SK-N-SH treated with all-trans-retinoic acid at 6 μM for 48 hours (cell line): ENCODE measurements around the gene PSME1.

Experiments used
- BACH2 ChIP-seq: fragments of 250-450 bp; sonication (Bioruptor Pico); IDR thresholded peaks from 2 replicates; pipeline ENCODE4 v1.9.0; 2021; ENCODE audit warnings: mild to moderate bottlenecking, borderline replicate concordance
- CREB5 ChIP-seq: fragments of 250-450 bp; sonication (Bioruptor Pico); IDR thresholded peaks from 2 replicates; pipeline ENCODE4 v1.5.1; 2020; ENCODE audit warnings: low read depth, mild to moderate bottlenecking, moderate library complexity
- CSRNP3 ChIP-seq: fragments of 250-450 bp; sonication (Bioruptor Pico); IDR thresholded peaks from 2 replicates; pipeline ENCODE4 v1.5.1; 2021; ENCODE audit warnings: mild to moderate bottlenecking, moderate library complexity
- ESRRG ChIP-seq: fragments of 250-450 bp; sonication (Bioruptor Pico); IDR thresholded peaks from 2 replicates; pipeline ENCODE4 v1.6.1; 2021; ENCODE audit warnings: mild to moderate bottlenecking
- ISL1 ChIP-seq: fragments of 250-450 bp; sonication (Bioruptor Pico); IDR thresholded peaks from 2 replicates; pipeline ENCODE4 v2.1.2; 2022; ENCODE audit warnings: mild to moderate bottlenecking, moderate library complexity
- OSR1 ChIP-seq: fragments of 250-450 bp; sonication (Bioruptor Pico); IDR thresholded peaks from 2 replicates; pipeline ENCODE4 v1.8.0; 2022; ENCODE audit warnings: moderate library complexity, mild to moderate bottlenecking, inconsistent platforms
- PATZ1 ChIP-seq: fragments of 250-450 bp; sonication (Bioruptor Pico); IDR thresholded peaks from 2 replicates; pipeline ENCODE4 v1.8.0; 2020; ENCODE audit warnings: mild to moderate bottlenecking, moderate library complexity, borderline replicate concordance
- POU6F1 ChIP-seq: fragments of 250-450 bp; sonication (Bioruptor Pico); IDR thresholded peaks from 2 replicates; pipeline ENCODE4 v1.8.0; 2021; ENCODE audit warnings: low read depth, mild to moderate bottlenecking, moderate library complexity, borderline replicate concordance
- RARB ChIP-seq: fragments of 250-450 bp; sonication (Bioruptor Pico); IDR thresholded peaks from 2 replicates; pipeline ENCODE4 v1.8.0; 2021; ENCODE audit warnings: mild to moderate bottlenecking, moderate library complexity
- SNAI2 ChIP-seq: fragments of 250-450 bp; sonication (Bioruptor Pico); IDR thresholded peaks from 2 replicates; pipeline ENCODE4 v1.5.0; 2020; ENCODE audit warnings: mild to moderate bottlenecking, moderate library complexity
- TSHZ2 ChIP-seq: fragments of 250-450 bp; sonication (Bioruptor Pico); IDR thresholded peaks from 2 replicates; pipeline ENCODE4 v1.5.0; 2020; ENCODE audit warnings: mild to moderate bottlenecking, moderate library complexity
- ZC3H10 ChIP-seq: fragments of 250-450 bp; sonication (Bioruptor Pico); IDR thresholded peaks from 2 replicates; pipeline ENCODE4 v1.5.1; 2021; ENCODE audit warnings: mild to moderate bottlenecking, moderate library complexity
- ZFP3 ChIP-seq: fragments of 250-450 bp; sonication (Bioruptor Pico); IDR thresholded peaks from 2 replicates; pipeline ENCODE4 v1.5.0; 2020; ENCODE audit warnings: mild to moderate bottlenecking, moderate library complexity
- ZFP30 ChIP-seq: fragments of 450-650 bp; formaldehyde crosslinking; IDR thresholded peaks from 2 replicates; pipeline ENCODE4 v1.5.0; 2022; ENCODE audit warnings: mild to moderate bottlenecking, moderate library complexity

GRCh38 chr14:24095271-24096068, 40.5 kb upstream of the PSME1 start:
- no peak for TF ChIP-seq POU6F1 (CRISPR knock-in tag)
- no peak for TF ChIP-seq PATZ1 (CRISPR knock-in tag)
- no peak for TF ChIP-seq ZFP3 (CRISPR knock-in tag)
- no peak for TF ChIP-seq TSHZ2 (CRISPR knock-in tag)
- no peak for TF ChIP-seq SNAI2 (CRISPR knock-in tag)
- no peak for TF ChIP-seq OSR1 (CRISPR knock-in tag)
- no peak for TF ChIP-seq RARB (CRISPR knock-in tag)
- no peak for TF ChIP-seq BACH2 (CRISPR knock-in tag)
- TF ChIP-seq CSRNP3 (CRISPR knock-in tag), result no peak
- TF ChIP-seq ESRRG (CRISPR knock-in tag), result no peak
- no peak for TF ChIP-seq ISL1
- TF ChIP-seq CREB5, result no peak
- TF ChIP-seq ZC3H10 (CRISPR knock-in tag), result no peak
- no peak for TF ChIP-seq ZFP30 (CRISPR knock-in tag)
